Activated CD8-positive, alpha-beta memory T cell treated with anti-CD3 and anti-CD28 coated beads, Interleukin-2, amount 10 ng/mL, durations not matched to agents 7 days and 5 days (primary cell): Measurements from ENCODE around the gene FOXM1. TPM values are rescaled to one million over a fixed set of nuclear protein-coding genes. Genes with fewer than 3 reads are reported as not detected.
"Not testable (repeated sequence)": the region's sequence is repeated elsewhere in the genome, so short reads cannot be mapped to it uniquely, and the experiment has no call there.

Source experiments
- ATAC-seq: fragments of 150-1000 bp; cut with Tn5 transposase; one replicate; pipeline ENCODE4 v1.10.0; 2021; ENCODE audit warnings: moderate library complexity
- CTCF ChIA-PET: fragments of 350-600 bp; sonication (Branson Sonifier 250); formaldehyde crosslinking; loops from one replicate; lab custom pipeline; 2021; ENCODE audit warnings: antibody characterized with exemption; lab: Charles Lee
- DNase-seq: peaks from one replicate; pipeline ENCODE4 v3.0.0-alpha.2; 2020
- H3K27ac Mint-ChIP-seq: one replicate; pipeline ENCODE4 v1.8.0; 2021; ENCODE audit warnings: mild to moderate bottlenecking, mixed read lengths
- H3K27me3 Mint-ChIP-seq: one replicate; pipeline ENCODE4 v1.8.0; 2021; ENCODE audit warnings: mixed read lengths
- H3K36me3 Mint-ChIP-seq: one replicate; pipeline ENCODE4 v1.8.0; 2021; ENCODE audit warnings: mild to moderate bottlenecking, mixed read lengths
- H3K4me1 Mint-ChIP-seq: one replicate; pipeline ENCODE4 v1.8.0; 2021; ENCODE audit warnings: mixed read lengths
- H3K4me3 Mint-ChIP-seq: one replicate; pipeline ENCODE4 v1.8.0; 2021; ENCODE audit warnings: mild to moderate bottlenecking, moderate library complexity, mixed read lengths
- H3K9me3 Mint-ChIP-seq: one replicate; pipeline ENCODE4 v1.8.0; 2022; ENCODE audit warnings: low read depth, mixed read lengths
- total RNA-seq, 2 experiments: library from RNA; stranded (reverse); gene quantifications; one replicate each; pipeline ENCODE4 v1.2.3, GENCODE V29; 2021

FOXM1 gene
- total RNA-seq, 2 experiments from 2014 or later = 130 to 155 TPM

GRCh38 chr12:2893007-2893406, 16.0 kb upstream of the FOXM1 start:
- no peak overlapping the region for H3K27ac Mint-ChIP-seq
- no peak overlapping the region for H3K4me3 Mint-ChIP-seq
- DNase-seq = no peak
- ATAC-seq = no peak
- CTCF ChIA-PET = interaction anchor here (1.0 to 3.6 kb wide), 3 partner anchors 15 to 109 kb away, joined by 4 to 15 read pairs (median 4); partner anchors contain the start of genes FOXM1 and RHNO1
- peaks cover 7% of the 10 kb centered on the region for H3K36me3 Mint-ChIP-seq
- no peaks in the 10 kb centered on the region for H3K9me3 Mint-ChIP-seq
- peaks cover 31% of the 10 kb centered on the region for H3K4me1 Mint-ChIP-seq
- H3K27me3 Mint-ChIP-seq = no peaks in the 10 kb centered on the region

- no peak for DNase-seq
- CTCF ChIA-PET = interaction anchor here (1.0 to 3.6 kb wide), 4 partner anchors 9 to 108 kb away, joined by 4 to 15 read pairs (median 4); partner anchors contain the start of genes FOXM1 and RHNO1
- peaks cover 37% of the 10 kb centered on the region for H3K4me1 Mint-ChIP-seq
- H3K9me3 Mint-ChIP-seq = no peaks in the 10 kb centered on the region
- peak overlapping the region; percentile 93 for H3K4me3 Mint-ChIP-seq
- no peak for ATAC-seq
- no peak overlapping the region for H3K27ac Mint-ChIP-seq
- no peaks in the 10 kb centered on the region for H3K27me3 Mint-ChIP-seq
- peaks cover 14% of the 10 kb centered on the region for H3K36me3 Mint-ChIP-seq
Measured at GRCh38 chr12:2892246-2892645, 15.3 kb upstream of the FOXM1 start.

DNA sequence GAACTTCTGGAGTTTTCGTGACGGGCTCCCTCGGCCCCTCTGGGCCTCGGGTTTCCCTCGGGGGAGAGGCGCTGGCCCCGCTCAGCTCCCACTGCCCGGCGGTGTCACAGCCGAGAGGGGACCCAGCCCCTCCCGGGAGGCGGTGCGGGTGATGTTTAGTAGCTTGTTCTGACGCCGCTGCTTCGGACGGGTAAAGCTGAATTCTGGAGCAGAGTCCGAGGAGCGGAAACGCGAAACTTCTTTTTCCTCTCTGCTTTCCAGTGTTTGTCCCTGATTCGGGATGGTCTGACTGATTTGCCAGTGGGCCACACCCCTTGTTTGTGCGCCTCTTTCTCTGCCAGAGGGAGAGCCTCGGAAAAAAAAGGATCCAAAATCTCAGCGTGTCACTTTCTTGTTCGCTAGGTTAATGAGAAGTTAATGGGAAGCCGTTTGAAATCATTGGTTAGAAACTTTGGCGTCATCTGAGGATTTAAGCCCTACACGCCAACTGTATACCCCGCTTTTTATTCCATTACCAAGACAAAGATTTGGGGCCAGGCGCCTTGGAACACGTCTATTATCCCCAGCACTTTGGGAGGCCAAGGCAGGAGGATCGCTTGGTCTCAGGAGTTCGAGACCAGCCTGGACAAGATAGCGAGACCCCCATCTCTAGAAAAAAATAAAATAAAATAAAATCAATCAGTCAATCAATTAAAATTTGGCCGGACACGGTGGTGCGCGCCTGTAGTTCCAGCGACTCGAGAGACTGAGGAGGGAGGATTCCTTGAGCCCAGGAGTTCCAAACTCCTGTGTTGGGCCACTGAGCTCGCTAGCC, 14.5 kb upstream of the FOXM1 start:
- no peaks in the 10 kb centered on the region for H3K27me3 Mint-ChIP-seq
- peak overlapping the region; percentile 91 for H3K27ac Mint-ChIP-seq
- H3K4me1 Mint-ChIP-seq = peaks cover 37% of the 10 kb centered on the region
- ATAC-seq = peak; percentile 7
- H3K36me3 Mint-ChIP-seq = peaks cover 14% of the 10 kb centered on the region
- no peaks in the 10 kb centered on the region for H3K9me3 Mint-ChIP-seq
- peak; percentile 52 for DNase-seq
- CTCF ChIA-PET = interaction anchor here (0.8 to 3.6 kb wide), 7 partner anchors 10 to 78 kb away, joined by 3 to 15 read pairs (median 4); partner anchors contain the start of genes FOXM1 and RHNO1
- H3K4me3 Mint-ChIP-seq = peak overlapping the region; percentile 93

DNA sequence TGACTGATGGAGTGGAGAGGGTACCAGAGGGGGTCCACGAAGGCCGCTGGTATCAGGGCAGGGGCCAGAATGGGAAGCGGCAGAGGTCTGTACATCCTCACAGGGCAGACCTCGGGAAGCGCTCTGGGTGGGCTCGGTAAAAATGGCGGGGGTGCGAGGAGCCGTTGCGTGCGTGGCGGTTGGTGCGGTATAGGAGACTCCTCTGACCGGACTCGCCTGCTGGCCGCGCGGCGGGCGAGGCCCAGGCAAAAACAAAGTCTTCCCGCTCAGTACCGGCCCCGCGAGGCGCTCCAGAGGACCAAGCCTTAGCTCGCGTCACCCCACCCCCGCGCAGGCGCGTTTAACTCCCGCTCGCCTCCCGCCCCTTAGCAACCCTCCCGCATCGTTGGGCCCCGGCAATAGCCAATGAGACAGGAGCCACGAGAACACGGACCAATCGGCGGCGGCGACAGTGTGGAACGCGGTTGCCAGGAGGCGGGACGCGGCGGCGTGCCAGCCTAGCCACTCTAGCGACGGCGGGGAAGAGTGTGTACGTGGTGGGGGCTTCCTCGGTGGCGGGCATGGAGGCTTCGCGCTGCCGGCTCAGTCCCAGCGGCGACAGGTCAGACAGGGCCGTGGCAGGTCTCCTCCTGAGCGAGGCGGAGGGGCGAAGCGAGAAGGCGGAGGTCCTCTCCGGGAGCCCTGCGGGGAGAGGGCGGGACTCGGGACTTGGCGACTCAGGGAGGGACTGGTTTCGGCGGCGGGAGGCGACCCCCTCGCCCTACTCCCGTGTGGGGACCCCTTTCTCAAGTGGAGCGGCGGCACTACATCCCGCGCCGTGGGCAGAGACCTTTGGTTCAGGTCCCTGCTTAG, 13.6 kb upstream of the FOXM1 start, which contains the start of gene TULP3:
TSS of gene TULP3 (plus strand) at position 504 of the 852 bp plus-strand sequence. CDS start at position 561, 57 bp downstream.
- CTCF ChIA-PET = interaction anchor here (0.6 to 3.6 kb wide), 7 partner anchors 10 to 199 kb away, joined by 3 to 15 read pairs (median 3); partner anchors contain the start of genes FOXM1 and RHNO1
- peak; percentile 98 for DNase-seq
- H3K36me3 Mint-ChIP-seq = peaks cover 18% of the 10 kb centered on the region
- no peaks in the 10 kb centered on the region for H3K9me3 Mint-ChIP-seq
- H3K27me3 Mint-ChIP-seq = no peaks in the 10 kb centered on the region
- H3K4me3 Mint-ChIP-seq = peak within 1 kb of the TSS; percentile 93
- peaks cover 36% of the 10 kb centered on the region for H3K4me1 Mint-ChIP-seq
- peak; percentile 98 for ATAC-seq
- H3K27ac Mint-ChIP-seq = peak within 1 kb of the TSS; percentile 91

DNA sequence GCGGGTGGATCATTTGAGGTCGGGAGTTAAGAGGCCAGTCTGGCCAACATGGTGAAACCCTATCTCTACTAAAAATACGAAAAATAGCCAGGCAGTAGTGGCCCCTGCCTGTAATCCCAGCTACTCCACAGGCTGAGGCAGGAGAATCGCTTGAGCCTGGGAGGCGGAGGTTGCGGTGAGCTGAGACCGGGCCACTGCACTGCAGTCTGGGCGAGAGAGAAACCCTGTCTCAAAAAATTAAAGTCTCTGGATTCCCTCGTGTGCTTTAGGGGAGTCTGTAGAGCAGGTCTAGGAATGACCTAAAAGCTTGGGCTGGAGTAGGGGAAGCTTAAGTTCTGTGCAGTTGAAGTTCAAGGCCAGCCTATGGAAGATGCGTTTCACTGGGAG, 13.0 kb upstream of the FOXM1 start:
- DNase-seq (no peak), ATAC-seq (no peak)
- CTCF ChIA-PET = interaction anchor here (1.3 to 3.6 kb wide), 3 partner anchors 10 to 76 kb away, joined by 3 to 15 read pairs (median 6); partner anchors contain the start of genes FOXM1 and RHNO1
- H3K27me3 Mint-ChIP-seq = no peaks in the 10 kb centered on the region
- peak overlapping the region; percentile 91 for H3K27ac Mint-ChIP-seq
- peaks cover 38% of the 10 kb centered on the region for H3K4me1 Mint-ChIP-seq
- peak overlapping the region; percentile 93 for H3K4me3 Mint-ChIP-seq
- H3K9me3 Mint-ChIP-seq = no peaks in the 10 kb centered on the region
- H3K36me3 Mint-ChIP-seq = peaks cover 21% of the 10 kb centered on the region

DNA sequence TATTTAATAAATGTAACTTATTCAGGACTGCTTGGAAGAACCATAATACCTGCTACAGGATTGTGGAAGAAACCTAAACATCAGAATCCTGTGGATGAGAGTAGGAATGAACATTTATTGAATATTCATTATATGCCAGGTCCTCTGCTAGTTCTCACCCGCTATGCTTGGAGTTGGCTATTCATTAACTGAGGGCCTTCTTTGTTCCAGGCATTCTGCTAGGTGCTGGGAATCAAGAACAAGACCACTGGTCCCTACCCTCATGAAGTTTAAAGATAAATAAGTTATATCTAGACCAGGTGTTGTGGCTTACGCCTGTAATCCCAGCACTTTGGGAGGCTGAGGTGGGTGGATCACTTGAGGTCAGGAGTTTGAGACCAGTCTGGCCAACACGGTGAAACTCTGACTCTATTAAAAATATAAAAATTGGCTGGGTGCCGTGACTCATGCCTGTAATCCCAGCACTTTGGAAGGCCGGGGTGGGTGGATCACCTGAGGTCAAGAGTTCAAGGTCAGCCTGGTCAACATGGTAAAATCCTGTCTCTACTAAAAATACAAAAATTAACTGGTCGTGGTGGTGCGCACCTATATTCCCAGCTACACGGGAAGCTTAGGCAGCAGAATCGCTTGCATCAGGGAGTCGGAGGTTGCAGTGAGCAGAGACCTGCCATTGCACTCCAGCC, 9.9 kb upstream of the FOXM1 start:
- H3K4me1 Mint-ChIP-seq = peaks cover 41% of the 10 kb centered on the region
- peaks cover 28% of the 10 kb centered on the region for H3K36me3 Mint-ChIP-seq
- no peak overlapping the region for H3K27ac Mint-ChIP-seq
- CTCF ChIA-PET = interaction anchor here (0.6 to 1.4 kb wide), 4 partner anchors 9 to 204 kb away, joined by 3 to 4 read pairs (median 3); no protein-coding TSS in a partner anchor
- ATAC-seq = no peak
- no peak overlapping the region for H3K4me3 Mint-ChIP-seq
- H3K9me3 Mint-ChIP-seq = no peaks in the 10 kb centered on the region
- DNase-seq = no peak
- H3K27me3 Mint-ChIP-seq = no peaks in the 10 kb centered on the region

GRCh38 chr12:2884810-2885209, 7.8 kb upstream of the FOXM1 start:
- CTCF ChIA-PET = interaction anchor here (0.7 to 1.9 kb wide), 11 partner anchors 8 to 194 kb away, joined by 3 to 14 read pairs (median 3); partner anchors contain the start of genes FOXM1 and RHNO1
- ATAC-seq (no peak), DNase-seq (no peak)
- H3K4me1 Mint-ChIP-seq = peaks cover 41% of the 10 kb centered on the region
- no peaks in the 10 kb centered on the region for H3K9me3 Mint-ChIP-seq
- peaks cover 33% of the 10 kb centered on the region for H3K36me3 Mint-ChIP-seq
- H3K27me3 Mint-ChIP-seq = no peaks in the 10 kb centered on the region
- peak overlapping the region; percentile 61 for H3K27ac Mint-ChIP-seq
- H3K4me3 Mint-ChIP-seq = no peak overlapping the region

DNA sequence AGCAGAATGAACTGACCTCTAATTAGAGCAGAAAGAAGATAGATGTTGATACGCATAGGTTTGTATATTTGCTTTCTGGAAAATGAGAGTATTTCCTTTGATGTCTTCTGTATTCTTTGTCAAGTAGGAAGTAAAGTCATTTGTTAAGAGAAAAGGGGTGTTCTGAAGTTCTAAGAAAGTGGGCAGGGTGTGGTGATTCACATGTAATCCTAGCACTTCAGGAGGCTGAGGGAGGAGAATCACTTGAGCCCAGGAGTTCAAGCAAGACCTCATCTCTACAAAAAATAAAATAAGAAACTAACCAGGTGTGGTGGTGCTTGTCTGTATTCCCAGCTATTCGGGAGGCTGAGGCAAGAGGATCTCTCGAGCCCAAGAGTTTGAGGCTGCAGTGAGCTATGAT, 2.9 kb upstream of the FOXM1 start:
- ATAC-seq = no peak
- no peak for DNase-seq

GRCh38 chr12:2877953-2878732, 1.2 kb upstream of the FOXM1 start:
- H3K36me3 Mint-ChIP-seq = peaks cover 45% of the 10 kb centered on the region
- no peaks in the 10 kb centered on the region for H3K9me3 Mint-ChIP-seq
- H3K27ac Mint-ChIP-seq = peak overlapping the region; percentile 97
- CTCF ChIA-PET = interaction anchor here (1.0 to 3.2 kb wide), 3 partner anchors 7 to 13 kb away, joined by 4 to 15 read pairs (median 4); partner anchors contain the start of gene TULP3
- DNase-seq (peak; percentile 48), ATAC-seq (peak; percentile 4)
- H3K4me1 Mint-ChIP-seq = peaks cover 50% of the 10 kb centered on the region
- peak overlapping the region; percentile 95 for H3K4me3 Mint-ChIP-seq
- no peaks in the 10 kb centered on the region for H3K27me3 Mint-ChIP-seq

More for the DNA sequence above, 2.9 kb upstream of the FOXM1 start:
- Mint-ChIP-seq H3K4me3 (peak overlapping the region; percentile 28), H3K4me1 (peaks cover 45% of the 10 kb centered on the region), H3K27ac (peak overlapping the region; percentile 74), H3K9me3 (no peaks in the 10 kb centered on the region), H3K27me3 (no peaks in the 10 kb centered on the region), H3K36me3 (peaks cover 40% of the 10 kb centered on the region)
- CTCF ChIA-PET = interaction anchor here (1.0 to 1.8 kb wide), 3 partner anchors 11 to 188 kb away, joined by 3 to 6 read pairs (median 3); partner anchors contain the start of gene TULP3

DNA sequence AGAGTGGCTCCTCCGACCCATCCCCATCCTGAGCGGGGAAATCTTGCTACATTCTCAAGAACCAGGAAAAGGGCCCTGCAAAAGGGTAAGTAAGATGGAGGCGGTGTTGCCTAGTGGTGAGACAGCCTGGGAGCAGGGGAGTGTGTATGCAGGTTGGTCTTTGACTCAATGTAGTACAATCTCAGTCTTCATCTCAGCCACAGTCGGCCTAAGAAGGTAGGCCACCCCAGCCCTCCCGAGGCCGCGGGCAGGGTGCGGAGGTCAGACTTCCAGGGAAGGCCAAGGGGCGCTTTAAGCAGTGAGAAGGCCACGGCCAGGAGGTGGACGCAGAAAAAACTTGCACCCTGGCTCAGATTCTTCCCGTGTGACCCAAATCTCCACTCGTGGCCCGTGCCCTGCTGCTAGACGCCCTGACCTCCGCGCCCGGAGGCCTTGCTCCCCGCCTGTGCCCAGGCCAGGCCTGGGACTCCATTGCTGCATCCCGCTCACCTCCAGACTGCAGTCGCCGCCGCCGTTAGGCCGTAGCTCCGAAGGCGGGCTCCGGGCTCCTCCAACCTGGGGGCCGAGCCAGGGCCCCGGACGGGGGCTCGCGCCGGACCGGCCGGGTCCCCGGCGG, 435 bp downstream of the FOXM1 start:
- Mint-ChIP-seq H3K36me3 (peaks cover 53% of the 10 kb centered on the region), H3K9me3 (no peaks in the 10 kb centered on the region), H3K27ac (peak overlapping the region; percentile 89), H3K4me3 (peak overlapping the region; percentile 95), H3K27me3 (no peaks in the 10 kb centered on the region), H3K4me1 (peaks cover 51% of the 10 kb centered on the region)
- ATAC-seq (peak; percentile 76), DNase-seq (peak; percentile 60)
- CTCF ChIA-PET = interaction anchor here (0.8 to 3.2 kb wide), 4 partner anchors 9 to 81 kb away, joined by 3 to 15 read pairs (median 4); partner anchors contain the start of gene TULP3

GRCh38 chr12:2868986-2869632, 7.9 kb downstream of the FOXM1 start:
- Mint-ChIP-seq H3K36me3 (peaks cover 62% of the 10 kb centered on the region), H3K4me1 (peaks cover 30% of the 10 kb centered on the region)
- not testable (repeated sequence) for DNase-seq, H3K4me3 Mint-ChIP-seq, H3K27ac Mint-ChIP-seq, ATAC-seq, H3K9me3 Mint-ChIP-seq, H3K27me3 Mint-ChIP-seq
- CTCF ChIA-PET = interaction anchor here (1.0 kb wide), 1 partner anchor 17 kb away, joined by 3 read pairs; no protein-coding TSS in a partner anchor
